K562 (cell line): Measurements from ENCODE around the gene ZNF74. TPM values are rescaled to one million over a fixed set of nuclear protein-coding genes. Genes with fewer than 3 reads are reported as not detected.

Source experiments
- ARID2 ChIP-seq: fragments of 450-650 bp; IDR thresholded peaks from 2 replicates; pipeline ENCODE4 v1.6.1; 2017; ENCODE audit warnings: antibody characterized with exemption, mild to moderate bottlenecking
- CCNT2 ChIP-seq: IDR thresholded peaks from 2 replicates; pipeline ENCODE4 v1.6.1; 2011; ENCODE audit warnings: borderline replicate concordance, low read depth, mild to moderate bottlenecking, moderate library complexity, mixed read lengths, low read length; ENCODE audit not compliant: insufficient read length; ENCODE audit errors: extremely low read depth
- ELF4 ChIP-seq: fragments of 450-650 bp; formaldehyde crosslinking; IDR thresholded peaks from 2 replicates; pipeline ENCODE4 v1.4.0; 2022; ENCODE audit warnings: missing genetic modification characterization
- NR4A1 ChIP-seq, 2 experiments: fragments of 250-450 bp in 1 of 2; fragments of 450-650 bp in 1 of 2; sonication (Bioruptor Pico) in 1 of 2; IDR thresholded peaks; 2 replicates each; pipeline versions ENCODE4 v1.4.0 to v1.6.1; 2016 to 2020; ENCODE audit warnings: mild to moderate bottlenecking in 2 of 2, missing compliant biosample characterization in 1 of 2, missing genetic modification characterization in 1 of 2, moderate library complexity in 1 of 2
- POLR2B ChIP-seq: fragments of 450-650 bp; IDR thresholded peaks from 2 replicates; pipeline ENCODE4 v1.6.1; 2018; ENCODE audit warnings: low read depth; ENCODE audit not compliant: partially characterized antibody
- SIN3A ChIP-seq, 2 experiments: fragments of 150-350 bp in 1 of 2; IDR thresholded peaks; 2 replicates each; pipeline ENCODE4 v1.6.1; 2011 to 2016; ENCODE audit warnings: borderline replicate concordance in 2 of 2, low read depth in 2 of 2, low read length in 2 of 2, mild to moderate bottlenecking in 2 of 2, moderate library complexity in 2 of 2; ENCODE audit not compliant: control insufficient read depth in 1 of 2
- SMAD2 ChIP-seq: fragments of 150-350 bp; IDR thresholded peaks from 2 replicates; pipeline ENCODE4 v1.6.1; 2014; ENCODE audit warnings: low read depth, mild to moderate bottlenecking, low read length
- TSC22D4 ChIP-seq: fragments of 450-650 bp; IDR thresholded peaks from 2 replicates; pipeline ENCODE4 v1.6.1; 2016; ENCODE audit warnings: missing genetic modification characterization, missing biosample characterization, control low read depth
- WHSC1 ChIP-seq: IDR thresholded peaks from one replicate; pipeline ENCODE4 v1.6.1; 2012; ENCODE audit warnings: low read length, control low read depth, inconsistent platforms
- ZBTB34 ChIP-seq: fragments of 250-450 bp; sonication (Bioruptor Pico); IDR thresholded peaks from 2 replicates; pipeline ENCODE4 v1.8.0; 2021; ENCODE audit warnings: mild to moderate bottlenecking, moderate library complexity
- ZMIZ1 ChIP-seq, 2 experiments: fragments of 150-350 bp in 1 of 2; IDR thresholded peaks; 2 replicates each; pipeline ENCODE4 v1.6.1; 2012 to 2016; ENCODE audit warnings: low read depth in 2 of 2, low read length in 2 of 2, mild to moderate bottlenecking in 1 of 2, moderate library complexity in 1 of 2
- ZNF280A ChIP-seq: fragments of 450-650 bp; IDR thresholded peaks from 2 replicates; pipeline ENCODE4 v1.6.1; 2018; ENCODE audit warnings: mild to moderate bottlenecking, low read depth; ENCODE audit not compliant: partially characterized antibody
- ZNF316 ChIP-seq: fragments of 450-650 bp; IDR thresholded peaks from 2 replicates; pipeline ENCODE4 v1.6.1; 2016
- ZNF384 ChIP-seq: IDR thresholded peaks from 2 replicates; pipeline ENCODE4 v1.6.1; 2012; ENCODE audit warnings: low read depth, low read length, improper control_type of control experiment
- polyA plus RNA-seq, 8 experiments: library from polyadenylated mRNA; depleted of rRNA in 4 of 8; stranded (reverse) in 5 of 8; unstranded in 3 of 8; fragments of >200 nt; fragmentation: Nextera tagmentation in 2 of 8; fragmentation: Illumina TruSeq in 1 of 8; extraction: Ambion mirVana in 2 of 8; extraction: Trizol in 1 of 8; gene quantifications; 2 replicates each; pipeline versions ENCODE4 v1.2.1 to v1.2.3, GENCODE V29; 2011 to 2014; ENCODE audit warnings: inconsistent platforms in 1 of 8, missing spikeins in 1 of 8
- total RNA-seq, 7 experiments: library from RNA; depleted of rRNA in 6 of 7; stranded (reverse); fragments of >200 nt in 6 of 7; fragmentation: Illumina TruSeq in 2 of 7; extraction: Trizol in 2 of 7; gene quantifications; 2 replicates each; pipeline versions ENCODE4 v1.2.1 to v1.2.3, GENCODE V29; 2011 to 2021; ENCODE audit warnings: low replicate concordance in 1 of 7
- TF ChIP-seq, protein P1 (sequence below): fragments of 450-650 bp; formaldehyde crosslinking; IDR thresholded peaks from 2 replicates; pipeline ENCODE4 v1.4.0; 2022; ENCODE audit warnings: mild to moderate bottlenecking, moderate library complexity
- TF ChIP-seq, protein P2 (sequence below): fragments of 450-650 bp; formaldehyde crosslinking; conservative IDR thresholded peaks from 2 replicates; pipeline ENCODE4 v1.4.0; 2022; ENCODE audit warnings: mild to moderate bottlenecking, missing genetic modification characterization

ZNF74 gene
- total and polyA plus RNA-seq, 9 of the 15 experiments (the other 6 are each of a cell fraction or from before 2014, with no cell fraction given), result 2.4 to 53.5 (median 31.5) TPM

DNA sequence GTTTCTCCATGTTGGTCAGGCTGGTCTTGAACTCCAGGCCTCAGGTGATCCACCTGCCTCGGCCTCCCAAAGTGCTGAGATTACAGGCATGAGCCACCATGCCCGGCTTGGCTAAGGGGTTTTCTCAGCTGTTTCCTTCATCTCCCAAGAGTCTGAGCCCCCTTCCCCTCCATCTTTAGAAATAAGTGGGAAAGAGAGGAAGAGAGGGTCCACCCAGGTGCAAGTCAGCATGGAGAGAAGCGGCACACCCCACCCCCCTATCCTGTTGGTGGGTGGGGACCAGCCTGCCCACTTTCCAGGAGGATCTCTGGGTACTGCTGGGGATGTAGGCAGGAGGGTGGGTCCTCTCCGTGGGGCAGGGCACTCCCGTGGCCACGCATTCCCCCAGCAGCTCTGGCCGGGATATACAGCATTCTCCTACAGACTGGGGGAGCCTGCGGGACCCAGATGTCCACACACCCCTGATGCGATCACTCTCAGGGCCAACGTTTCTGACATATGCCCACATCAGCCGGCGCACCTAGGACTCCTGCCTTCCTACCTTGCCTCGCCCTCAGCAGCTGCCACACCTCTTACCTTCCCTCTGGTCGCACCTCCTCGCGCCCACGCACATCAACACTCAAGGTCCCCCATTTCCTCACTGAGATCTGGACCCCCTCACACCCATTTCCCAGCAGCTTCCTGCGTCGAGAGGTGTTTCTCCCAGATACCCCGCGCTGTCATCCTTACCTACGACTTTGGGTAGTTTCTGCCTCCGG, 34.7 kb downstream of the ZNF74 start (continued):
- TF ChIP-seq, protein P1, sequence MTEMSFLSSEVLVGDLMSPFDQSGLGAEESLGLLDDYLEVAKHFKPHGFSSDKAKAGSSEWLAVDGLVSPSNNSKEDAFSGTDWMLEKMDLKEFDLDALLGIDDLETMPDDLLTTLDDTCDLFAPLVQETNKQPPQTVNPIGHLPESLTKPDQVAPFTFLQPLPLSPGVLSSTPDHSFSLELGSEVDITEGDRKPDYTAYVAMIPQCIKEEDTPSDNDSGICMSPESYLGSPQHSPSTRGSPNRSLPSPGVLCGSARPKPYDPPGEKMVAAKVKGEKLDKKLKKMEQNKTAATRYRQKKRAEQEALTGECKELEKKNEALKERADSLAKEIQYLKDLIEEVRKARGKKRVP, result 0 out of 2 replicates have a peak, but pooled peaks have one; percentile 34
- TF ChIP-seq SMAD2 (no peak), ZNF280A (peak; percentile 44), NR4A1 (CRISPR knock-in tag; IDR thresholded peaks at IDR 0.05) (peak; percentile 68; the same call in 1 of the 2 replicates), NR4A1 (tag; IDR thresholded peaks at IDR 0.05) (no peak), POLR2B (no peak), WHSC1 (no peak), ZBTB34 (CRISPR knock-in tag) (no peak), ARID2 (0 out of 2 replicates have a peak, but pooled peaks have one; percentile 3), CCNT2 (no peak), TSC22D4 (peak; percentile 79; the same call in 1 of the 2 replicates), ZNF316 (peak; percentile 39; the same call in 1 of the 2 replicates), ZMIZ1 (IDR thresholded peaks at IDR 0.05; ENCODE audit: low read depth in 2 of 2, low read length in 2 of 2) (0 out of 4 replicates have a peak, but pooled peaks of 1 of the 2 experiments have one; percentile 20), SIN3A (IDR thresholded peaks at IDR 0.05; ENCODE audit: borderline replicate concordance in 2 of 2, control insufficient read depth in 1 of 2, low read depth in 2 of 2, low read length in 2 of 2) (no peak; a peak in 1 of 4 replicates), ELF4 (CRISPR knock-in tag) (peak; percentile 86), ZNF384 (peak; percentile 27; the same call in 1 of the 2 replicates)
- TF ChIP-seq, protein P2, sequence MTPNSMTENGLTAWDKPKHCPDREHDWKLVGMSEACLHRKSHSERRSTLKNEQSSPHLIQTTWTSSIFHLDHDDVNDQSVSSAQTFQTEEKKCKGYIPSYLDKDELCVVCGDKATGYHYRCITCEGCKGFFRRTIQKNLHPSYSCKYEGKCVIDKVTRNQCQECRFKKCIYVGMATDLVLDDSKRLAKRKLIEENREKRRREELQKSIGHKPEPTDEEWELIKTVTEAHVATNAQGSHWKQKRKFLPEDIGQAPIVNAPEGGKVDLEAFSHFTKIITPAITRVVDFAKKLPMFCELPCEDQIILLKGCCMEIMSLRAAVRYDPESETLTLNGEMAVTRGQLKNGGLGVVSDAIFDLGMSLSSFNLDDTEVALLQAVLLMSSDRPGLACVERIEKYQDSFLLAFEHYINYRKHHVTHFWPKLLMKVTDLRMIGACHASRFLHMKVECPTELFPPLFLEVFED (CRISPR knock-in tag), result peak; percentile 93
